DND-41 (cell line): Measurements from ENCODE around the gene CIB2.
A peak's percentile ranks its signal among the peaks of the same experiment; 100 is the strongest.

Experiments
- ATAC-seq: fragments of 200-7000 bp; cut with Tn5 transposase; 3 replicates; pipeline ENCODE4 v1.9.1; 2021; ENCODE audit warnings: low read depth; ENCODE audit not compliant: insufficient read depth
- DNase-seq: peaks from one replicate; pipeline ENCODE4 v3.0.0-alpha.2; 2020
- H2AFZ ChIP-seq: 2 replicates; pipeline ENCODE4 v1.6.0; 2012; ENCODE audit warnings: low read depth, low read length
- H3K27ac ChIP-seq: 2 replicates; pipeline ENCODE4 v1.5.1; 2012; ENCODE audit warnings: low read length, inconsistent platforms
- H3K27me3 ChIP-seq: fragments of 200-600 bp; sonication (generic); 2 replicates; pipeline ENCODE4 v1.6.0; 2012; ENCODE audit warnings: low read length, mild to moderate bottlenecking, inconsistent platforms; ENCODE audit not compliant: insufficient read depth, poor library complexity
- H3K36me3 ChIP-seq: 2 replicates; pipeline ENCODE4 v1.5.1; 2012; ENCODE audit warnings: low read length, inconsistent platforms; ENCODE audit not compliant: insufficient read depth
- H3K4me1 ChIP-seq: 2 replicates; pipeline ENCODE4 v1.5.1; 2012; ENCODE audit warnings: mild to moderate bottlenecking, low read length; ENCODE audit not compliant: insufficient read depth
- H3K4me2 ChIP-seq: 2 replicates; pipeline ENCODE4 v1.6.0; 2012; ENCODE audit warnings: mild to moderate bottlenecking, moderate library complexity, low read length, inconsistent platforms; ENCODE audit not compliant: insufficient read depth
- H3K4me3 ChIP-seq, 2 experiments: fragments of 200-600 bp in 1 of 2; shearing (Covaris generic) in 1 of 2; 2 replicates each; pipeline ENCODE4 v1.5.1; 2012 to 2016; ENCODE audit warnings: inconsistent platforms in 2 of 2, low read length in 2 of 2, mild to moderate bottlenecking in 2 of 2, low read depth in 1 of 2, moderate library complexity in 1 of 2
- H3K79me2 ChIP-seq: 2 replicates; pipeline ENCODE4 v1.6.0; 2012; ENCODE audit warnings: low read length, inconsistent platforms; ENCODE audit not compliant: insufficient read depth
- H3K9ac ChIP-seq: 2 replicates; pipeline ENCODE4 v1.6.0; 2012; ENCODE audit warnings: low read depth, mild to moderate bottlenecking, inconsistent platforms, low read length, moderate library complexity
- H3K9me3 ChIP-seq: 2 replicates; pipeline ENCODE4 v1.5.1; 2012; ENCODE audit warnings: low read length, moderate library complexity, mild to moderate bottlenecking, inconsistent platforms; ENCODE audit not compliant: insufficient read depth, severe bottlenecking
- H4K20me1 ChIP-seq: 2 replicates; pipeline ENCODE4 v1.6.0; 2012; ENCODE audit warnings: low read length; ENCODE audit not compliant: insufficient read depth
- EZH2 ChIP-seq: IDR thresholded peaks from 3 replicates; pipeline ENCODE4 v1.6.1; 2012; ENCODE audit warnings: borderline replicate concordance, low read depth, mild to moderate bottlenecking, moderate library complexity, low read length, inconsistent platforms; ENCODE audit not compliant: severe bottlenecking
- TF ChIP-seq, protein P1 (sequence below): IDR thresholded peaks from 2 replicates; pipeline ENCODE4 v1.5.1; 2012; ENCODE audit warnings: borderline replicate concordance, low read length, moderate library complexity, mild to moderate bottlenecking; ENCODE audit not compliant: poor library complexity, severe bottlenecking; ENCODE audit errors: extremely low read depth

CIB2 gene

DNA sequence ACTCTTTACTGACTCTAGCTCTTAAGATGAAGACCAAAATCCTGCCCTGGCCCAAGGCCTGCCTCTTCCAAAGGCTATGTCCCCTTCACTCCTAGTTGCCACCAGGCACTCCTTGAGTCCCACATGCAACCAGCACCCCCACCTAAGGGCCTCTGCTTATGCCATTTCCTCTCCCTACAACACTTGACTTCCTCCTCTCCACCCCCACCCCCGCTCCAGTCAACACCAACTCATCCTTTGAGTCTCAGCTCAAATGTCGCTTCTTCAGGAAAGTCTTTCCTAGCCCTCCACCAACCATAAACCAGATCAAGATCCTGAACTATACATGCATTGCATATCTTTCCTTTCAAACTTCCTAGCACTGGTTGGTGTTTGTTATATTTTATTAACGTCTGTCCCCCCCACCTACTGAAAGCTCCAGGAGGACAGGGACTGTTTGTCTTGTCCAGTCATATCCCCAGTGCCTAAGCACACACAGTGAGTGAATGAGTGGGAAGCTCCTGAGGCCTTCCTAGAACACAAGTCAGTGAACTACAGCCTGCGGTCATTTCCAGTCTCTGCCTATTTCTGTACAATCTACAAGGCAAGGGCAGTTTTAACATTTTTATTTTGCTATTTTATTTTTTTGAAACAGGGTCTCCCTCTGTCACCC lies 61.1 kb downstream of the CIB2 start:
- Histone ChIP-seq H4K20me1 (peaks cover 22% of the 10 kb centered on the region), H3K4me3 (peak overlapping the region in 1 of 2 experiments; percentile 20; a peak in 1 of 4 replicates), H3K27ac (peak overlapping the region; percentile 80), H3K27me3 (no peaks in the 10 kb centered on the region), H3K4me1 (peaks cover 56% of the 10 kb centered on the region), H3K9me3 (no peaks in the 10 kb centered on the region), H3K4me2 (peak overlapping the region; percentile 28), H2AFZ (no peak overlapping the region), H3K36me3 (peaks cover 19% of the 10 kb centered on the region), H3K79me2 (peaks cover 96% of the 10 kb centered on the region), H3K9ac (peak overlapping the region; percentile 20; the same call in 1 of the 2 replicates)
- DNase-seq (peak; percentile 78), ATAC-seq (peak; percentile 89)
- TF ChIP-seq, protein P1, sequence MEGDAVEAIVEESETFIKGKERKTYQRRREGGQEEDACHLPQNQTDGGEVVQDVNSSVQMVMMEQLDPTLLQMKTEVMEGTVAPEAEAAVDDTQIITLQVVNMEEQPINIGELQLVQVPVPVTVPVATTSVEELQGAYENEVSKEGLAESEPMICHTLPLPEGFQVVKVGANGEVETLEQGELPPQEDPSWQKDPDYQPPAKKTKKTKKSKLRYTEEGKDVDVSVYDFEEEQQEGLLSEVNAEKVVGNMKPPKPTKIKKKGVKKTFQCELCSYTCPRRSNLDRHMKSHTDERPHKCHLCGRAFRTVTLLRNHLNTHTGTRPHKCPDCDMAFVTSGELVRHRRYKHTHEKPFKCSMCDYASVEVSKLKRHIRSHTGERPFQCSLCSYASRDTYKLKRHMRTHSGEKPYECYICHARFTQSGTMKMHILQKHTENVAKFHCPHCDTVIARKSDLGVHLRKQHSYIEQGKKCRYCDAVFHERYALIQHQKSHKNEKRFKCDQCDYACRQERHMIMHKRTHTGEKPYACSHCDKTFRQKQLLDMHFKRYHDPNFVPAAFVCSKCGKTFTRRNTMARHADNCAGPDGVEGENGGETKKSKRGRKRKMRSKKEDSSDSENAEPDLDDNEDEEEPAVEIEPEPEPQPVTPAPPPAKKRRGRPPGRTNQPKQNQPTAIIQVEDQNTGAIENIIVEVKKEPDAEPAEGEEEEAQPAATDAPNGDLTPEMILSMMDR = no peak
- TF ChIP-seq EZH2 = no peak

- DNase-seq (no peak), ATAC-seq (peak; percentile 35; the same call in 1 of the 3 replicates)
- Histone ChIP-seq H3K9ac (peak overlapping the region; percentile 20; the same call in 1 of the 2 replicates), H3K79me2 (peaks cover 97% of the 10 kb centered on the region), H3K36me3 (peaks cover 19% of the 10 kb centered on the region), H3K9me3 (no peaks in the 10 kb centered on the region), H2AFZ (no peak overlapping the region), H3K4me3 (no peak overlapping the region; a peak in 1 of 4 replicates), H3K27ac (peak overlapping the region; percentile 80), H4K20me1 (peaks cover 18% of the 10 kb centered on the region), H3K27me3 (no peaks in the 10 kb centered on the region), H3K4me1 (peaks cover 52% of the 10 kb centered on the region), H3K4me2 (peak overlapping the region; percentile 28; the same call in 1 of the 2 replicates)
- TF ChIP-seq EZH2 = no peak
- TF ChIP-seq, protein P1 = no peak
These were observed 61.7 kb downstream of the CIB2 start for GRCh38 chr15:78069462-78070029.

DNA sequence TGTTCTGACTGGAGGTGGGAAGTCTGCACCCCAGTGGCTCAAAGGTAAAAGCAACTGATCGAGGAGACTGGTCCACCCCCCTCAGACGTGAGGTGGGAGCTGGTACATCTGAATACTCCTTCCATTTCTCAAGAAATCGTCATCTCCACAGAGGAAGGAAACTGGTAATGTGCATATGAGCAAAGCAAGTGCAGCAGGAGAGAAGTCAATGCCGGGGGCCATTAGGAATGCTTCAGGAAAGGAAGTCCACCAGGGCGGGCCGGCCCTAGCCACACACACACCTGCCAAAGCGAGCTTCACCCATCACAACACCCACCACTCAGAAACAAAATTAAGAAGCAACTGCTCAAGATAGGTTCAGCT lies 62.2 kb downstream of the CIB2 start:
- Histone ChIP-seq H3K27me3 (no peaks in the 10 kb centered on the region), H3K36me3 (peaks cover 19% of the 10 kb centered on the region), H3K27ac (peak overlapping the region; percentile 80), H3K9ac (peak overlapping the region; percentile 10; the same call in 1 of the 2 replicates), H3K9me3 (no peaks in the 10 kb centered on the region), H2AFZ (no peak overlapping the region), H3K79me2 (peaks cover 97% of the 10 kb centered on the region), H3K4me1 (peaks cover 51% of the 10 kb centered on the region), H3K4me3 (no peak overlapping the region), H3K4me2 (no peak overlapping the region), H4K20me1 (peaks cover 17% of the 10 kb centered on the region)
- DNase-seq (no peak), ATAC-seq (no peak)
- TF ChIP-seq EZH2 = no peak
- TF ChIP-seq, protein P1 = no peak
